ENCODE data around the gene PCDHA9. TPM values are rescaled to one million over a fixed set of nuclear protein-coding genes. Genes with fewer than 3 reads are reported as not detected.
A peak's percentile ranks its signal among the peaks of the same experiment; 100 is the strongest.

PCDHA9 gene
- total RNA-seq, 1 experiment from 2014 or later: 0.22 TPM

- no peak for ATAC-seq
- H4K20me1 ChIP-seq (ENCODE audit: low read length): no peaks in the 10 kb centered on the region
- TF ChIP-seq EZH2phosphoT487 (IDR thresholded peaks at IDR 0.05; ENCODE audit: borderline replicate concordance, low read length) (no peak), CTCF (conservative IDR thresholded peaks at IDR 0.05; ENCODE audit: low read depth, low read length) (no peak), EZH2 (IDR thresholded peaks at IDR 0.05; ENCODE audit: low read length, unreplicated experiment) (no peak)
- H3K27ac ChIP-seq (ENCODE audit: low read length): no peak overlapping the region
- POLR2A ChIA-PET (ENCODE audit: unreplicated experiment): no interaction called here
- no peaks in the 10 kb centered on the region for H3K79me2 ChIP-seq (ENCODE audit: low read length)
- intact Hi-C loops (cut with micrococcal nuclease): loop anchor here (2.0 kb wide), 1 partner anchor 43 kb away; the partner anchor contains the start of gene PCDHA8
- CTCF ChIA-PET: interaction anchor here (0.6 kb wide), 1 partner anchor 49 kb away, joined by 3 read pairs; no protein-coding TSS in a partner anchor
- BruUV-seq (replicated peaks): no TSS peak
- H3K27me3 ChIP-seq (ENCODE audit: low read length): no peaks in the 10 kb centered on the region
- H3K4me2 ChIP-seq (ENCODE audit: low read length): peak overlapping the region; percentile 46
- DNase-seq: no peak
- no peaks in the 10 kb centered on the region for H3K9me2 ChIP-seq (replicated peaks; ENCODE audit: low read length)
- H3K9ac ChIP-seq (ENCODE audit: low read length): no peak overlapping the region
- H3F3A ChIP-seq (ENCODE audit: low read length, unreplicated experiment): no peaks in the 10 kb centered on the region
- no peak overlapping the region for H2AFZ ChIP-seq (ENCODE audit: low read length)
- no peaks in the 10 kb centered on the region for H3K36me3 ChIP-seq (ENCODE audit: low read depth, low read length)
- H3K4me1 ChIP-seq (ENCODE audit: insufficient read depth, low read length): peaks cover 8% of the 10 kb centered on the region; the same call in 1 of the 2 replicates
- no peaks in the 10 kb centered on the region for H3K9me3 ChIP-seq (ENCODE audit: low read length)
- no peak overlapping the region for H3K4me3 ChIP-seq (ENCODE audit: low read length)
These were observed 35.9 kb downstream of the PCDHA9 start for GRCh38 chr5:140883927-140884697.

Other genes with a start within 250 kb of the PCDHA9 start
- gene CD14, start 215.2 kb upstream of the PCDHA9 start, total RNA-seq (2014; rRNA removed): not detected in 2 replicates
- gene TMCO6, start 208.9 kb upstream of the PCDHA9 start, total RNA-seq (2014; rRNA removed): 12.7 and 16.5 TPM in 2 replicates
- 84.5 and 108 TPM in 2 replicates for gene NDUFA2, start 200.8 kb upstream of the PCDHA9 start, total RNA-seq (2014; rRNA removed)
- gene IK, start 200.6 kb upstream of the PCDHA9 start, total RNA-seq (2014; rRNA removed): 87.5 and 117 TPM in 2 replicates
- 21.2 and 27.2 TPM in 2 replicates for gene WDR55, start 183.5 kb upstream of the PCDHA9 start, total RNA-seq (2014; rRNA removed)
- 0.75 and 1.1 TPM in 2 replicates for gene DND1, start 174.8 kb upstream of the PCDHA9 start, total RNA-seq (2014; rRNA removed)
- gene HARS1, start 157.0 kb upstream of the PCDHA9 start, total RNA-seq (2014; rRNA removed): 76.1 and 87.1 TPM in 2 replicates
- gene HARS2, start 156.9 kb upstream of the PCDHA9 start, total RNA-seq (2014; rRNA removed): 23.3 and 29.7 TPM in 2 replicates
- 28.2 and 36.8 TPM in 2 replicates for gene ZMAT2, start 147.9 kb upstream of the PCDHA9 start, total RNA-seq (2014; rRNA removed)
- gene PCDHA1, start 62.2 kb upstream of the PCDHA9 start, total RNA-seq (2014; rRNA removed): not detected in 2 replicates
- gene PCDHA2, start 53.5 kb upstream of the PCDHA9 start, total RNA-seq (2014; rRNA removed): not detected in 2 replicates
- not detected in 2 replicates for gene PCDHA3, start 47.3 kb upstream of the PCDHA9 start, total RNA-seq (2014; rRNA removed)
- gene PCDHA4, start 41.3 kb upstream of the PCDHA9 start, total RNA-seq (2014; rRNA removed): 1.5 and 1.6 TPM in 2 replicates
- 1.3 and 1.5 TPM in 2 replicates for gene PCDHA5, start 26.8 kb upstream of the PCDHA9 start, total RNA-seq (2014; rRNA removed)
- gene PCDHA6, start 20.4 kb upstream of the PCDHA9 start, total RNA-seq (2014; rRNA removed): 0.22 and 0.35 TPM in 2 replicates
- gene PCDHA7, start 14.1 kb upstream of the PCDHA9 start, total RNA-seq (2014; rRNA removed): 0.26 and 0.52 TPM in 2 replicates
- gene PCDHA8, start 7.2 kb upstream of the PCDHA9 start, total RNA-seq (2014; rRNA removed): 0.11 TPM in 1 of 2 replicates, not detected in the other
- 0.04 and 0.23 TPM in 2 replicates for gene PCDHA10, start 7.5 kb downstream of the PCDHA9 start, total RNA-seq (2014; rRNA removed)
- 0.33 TPM in 1 of 2 replicates, not detected in the other for gene PCDHA11, start 20.6 kb downstream of the PCDHA9 start, total RNA-seq (2014; rRNA removed)
- gene PCDHA12, start 26.9 kb downstream of the PCDHA9 start, total RNA-seq (2014; rRNA removed): 7.0 and 8.2 TPM in 2 replicates
- 3.2 and 6.2 TPM in 2 replicates for gene PCDHA13, start 33.7 kb downstream of the PCDHA9 start, total RNA-seq (2014; rRNA removed)
- 4.8 and 6.2 TPM in 2 replicates for gene PCDHAC1, start 77.9 kb downstream of the PCDHA9 start, total RNA-seq (2014; rRNA removed)
- gene PCDHAC2, start 118.1 kb downstream of the PCDHA9 start, total RNA-seq (2014; rRNA removed): 4.2 and 8.2 TPM in 2 replicates
- gene PCDHB1, start 203.0 kb downstream of the PCDHA9 start, total RNA-seq (2014; rRNA removed): 0.06 and 0.07 TPM in 2 replicates
- 13.8 and 15.0 TPM in 2 replicates for gene PCDHB2, start 246.2 kb downstream of the PCDHA9 start, total RNA-seq (2014; rRNA removed)